ENCODE data around the gene CCNT2.
A peak's percentile ranks its signal among the peaks of the same experiment; 100 is the strongest.
"Not testable (repeated sequence)": the region's sequence is repeated elsewhere in the genome, so short reads cannot be mapped to it uniquely, and the experiment has no call there.

The CCNT2 gene

DNA sequence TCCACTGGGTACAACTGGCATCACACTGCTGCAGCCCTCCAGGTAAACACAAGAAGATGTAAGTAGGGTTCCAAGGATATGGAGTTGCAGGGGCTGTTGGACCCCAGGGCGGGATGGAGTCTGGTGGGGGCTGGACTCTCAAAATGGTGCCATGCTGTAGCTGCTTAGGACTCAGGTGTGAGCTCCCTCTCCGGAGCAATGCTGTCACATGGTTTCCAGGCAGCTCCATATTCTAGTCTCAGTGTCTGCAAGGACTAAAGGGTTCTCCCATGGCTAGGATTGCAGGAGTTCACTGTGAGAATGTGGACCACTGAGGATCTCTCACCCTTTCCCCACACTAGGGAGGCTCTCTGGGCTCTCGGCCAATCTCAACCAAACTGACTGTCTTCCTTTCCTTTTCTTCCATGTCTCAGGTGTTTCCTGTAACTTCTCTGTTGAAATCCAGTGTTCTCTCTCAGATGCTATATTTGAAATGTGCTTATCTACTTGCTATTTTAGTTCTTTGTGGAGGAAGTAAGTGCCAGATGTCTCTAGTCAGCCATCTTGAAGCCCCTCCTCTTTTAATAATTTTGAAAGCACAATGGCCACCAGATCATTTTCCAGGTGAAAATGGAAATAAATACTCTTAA, 57.6 kb downstream of the CCNT2 start:
- no peak for DNase-seq

DNA sequence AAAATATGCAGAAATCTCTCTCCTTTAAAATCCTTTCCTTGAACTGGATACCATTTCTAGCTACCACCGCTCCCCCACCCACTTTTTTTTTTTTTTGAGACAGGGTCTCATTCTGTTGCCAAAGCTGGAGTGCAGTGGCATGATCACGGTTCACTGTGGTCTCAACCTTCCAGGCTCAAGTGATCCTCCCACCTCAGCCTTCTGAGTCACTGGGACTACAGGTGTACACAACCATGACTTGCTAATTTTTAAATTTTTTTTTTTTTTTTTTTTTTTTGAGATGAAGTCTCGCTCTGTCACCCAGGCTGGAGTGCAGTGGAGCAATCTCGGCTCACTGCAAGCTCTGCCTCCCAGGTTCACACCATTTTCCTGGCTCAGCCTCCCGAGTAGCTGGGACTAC, 58.5 kb downstream of the CCNT2 start:
- DNase-seq = not testable (repeated sequence)

DNA sequence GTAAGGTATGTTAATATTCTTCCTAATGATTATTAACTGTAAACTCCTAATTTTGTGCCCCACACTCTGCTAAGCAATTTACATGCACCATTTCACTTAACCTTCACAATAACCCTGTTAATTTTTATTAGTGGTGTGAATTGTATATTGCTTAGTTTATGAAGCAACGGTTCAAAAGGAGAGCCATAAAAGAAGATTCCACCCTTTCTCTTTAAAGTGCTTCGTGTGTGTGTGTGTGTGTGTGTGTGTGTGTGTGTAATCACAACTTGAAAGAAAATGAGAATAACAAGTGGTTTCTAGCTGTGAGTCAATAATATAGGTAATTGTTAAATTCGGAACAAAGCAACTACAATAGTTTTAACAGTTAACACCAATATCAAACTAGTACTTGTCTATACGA, 60.6 kb downstream of the CCNT2 start:
- DNase-seq = no peak

DNA sequence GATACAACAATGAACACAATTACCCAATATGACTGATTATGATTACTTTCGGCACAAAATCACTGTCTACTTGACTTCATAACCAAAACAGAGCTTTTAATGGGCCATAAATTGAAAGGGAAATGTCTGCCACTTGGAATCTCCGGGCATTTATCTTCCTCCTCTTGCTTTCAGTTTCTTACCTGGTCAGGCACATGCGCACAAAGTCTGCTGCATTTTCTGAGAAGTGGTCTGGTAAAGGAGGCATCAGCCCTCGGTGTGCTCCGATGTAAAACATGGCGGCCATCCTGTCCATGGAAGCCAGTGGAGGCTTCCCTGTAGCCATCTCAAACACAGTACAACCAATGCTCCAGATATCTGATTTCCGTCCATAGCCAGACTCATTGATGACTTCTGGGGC, 62.0 kb downstream of the CCNT2 start:
- DNase-seq = no peak

DNA sequence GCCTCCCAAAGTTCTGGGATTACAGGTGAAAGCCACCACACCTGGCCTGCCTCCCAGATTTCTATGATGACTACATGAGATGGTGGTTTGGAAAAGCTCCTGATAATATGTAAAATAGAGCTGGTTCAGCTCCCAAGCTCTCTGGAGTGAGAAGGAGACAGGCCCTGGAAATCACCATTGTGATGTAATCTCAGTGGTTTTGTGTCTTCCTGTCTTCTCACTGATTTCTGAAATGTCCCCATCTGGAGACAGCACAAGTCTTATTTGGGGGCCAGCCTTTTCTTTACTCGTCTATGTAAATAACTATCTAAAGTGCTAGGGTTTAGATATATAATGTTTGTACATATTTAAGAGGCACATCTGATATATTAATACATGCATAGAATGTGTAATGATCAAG, 64.0 kb downstream of the CCNT2 start:
- no peak for DNase-seq

DNA sequence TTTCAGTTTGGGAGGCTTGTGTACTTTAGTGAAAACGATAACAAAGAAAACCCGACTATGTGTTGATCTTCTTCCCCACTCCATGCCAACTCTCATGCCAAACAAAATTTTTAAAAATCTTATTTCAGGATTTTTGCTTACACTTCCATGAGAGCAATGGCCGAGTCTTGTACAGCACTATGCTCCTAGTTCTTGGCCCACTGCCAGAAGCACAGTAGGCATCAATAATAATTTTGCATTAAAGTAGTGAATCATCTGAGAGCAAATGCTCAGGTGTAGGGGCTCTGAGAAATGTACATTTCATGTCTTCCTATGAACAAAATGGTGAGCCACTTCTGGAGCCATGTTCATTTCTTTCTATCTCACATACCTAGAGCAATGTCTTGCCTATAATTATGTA, 66.4 kb downstream of the CCNT2 start:
- DNase-seq = no peak

DNA sequence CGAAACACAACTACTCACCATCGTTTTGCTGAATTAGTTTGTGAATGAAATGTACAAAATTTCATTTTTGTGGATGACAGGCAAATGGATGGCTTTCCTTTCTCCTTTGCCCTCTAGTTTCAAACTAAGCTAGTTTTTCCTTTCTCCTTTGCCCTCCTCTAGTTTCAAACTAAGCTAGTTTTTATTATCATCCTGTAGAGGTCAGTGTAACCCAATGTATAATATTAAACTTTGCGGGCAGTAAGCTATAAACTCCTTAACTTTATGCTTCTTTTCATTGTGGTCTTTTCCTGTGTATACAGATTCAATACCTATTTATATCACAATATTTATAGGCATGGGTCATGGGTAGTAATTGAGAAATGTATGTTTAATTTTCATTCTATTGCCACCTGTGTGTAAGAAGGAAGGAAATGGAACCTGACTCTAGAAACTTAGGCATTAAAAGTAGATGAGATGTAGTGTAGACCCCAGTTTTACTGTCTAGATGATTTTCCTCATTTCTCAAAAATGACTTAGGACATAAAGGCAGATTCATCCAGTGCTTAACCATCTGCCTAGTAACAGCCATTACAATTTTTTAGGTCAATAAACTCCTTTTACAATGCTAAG, 70.5 kb downstream of the CCNT2 start:
- peak; percentile 35 for DNase-seq

DNA sequence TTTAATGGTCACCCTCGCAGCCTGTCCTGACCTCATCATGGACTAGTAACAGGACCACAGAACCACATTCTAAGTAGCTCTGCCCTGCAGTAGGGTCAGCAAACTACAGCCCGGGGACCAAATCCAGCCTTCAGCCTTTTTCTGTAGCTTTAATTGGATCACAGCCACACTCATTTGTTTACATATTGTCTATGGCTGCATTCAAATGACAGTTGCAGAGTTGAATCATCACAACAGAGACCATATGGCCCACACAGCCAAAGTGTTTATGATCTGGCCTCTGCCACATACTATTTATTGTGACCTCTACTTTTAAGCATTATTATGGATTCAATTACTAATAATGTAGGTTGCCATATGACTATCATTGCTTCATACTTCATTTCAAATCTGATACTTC, 80.9 kb downstream of the CCNT2 start:
- DNase-seq = no peak

DNA sequence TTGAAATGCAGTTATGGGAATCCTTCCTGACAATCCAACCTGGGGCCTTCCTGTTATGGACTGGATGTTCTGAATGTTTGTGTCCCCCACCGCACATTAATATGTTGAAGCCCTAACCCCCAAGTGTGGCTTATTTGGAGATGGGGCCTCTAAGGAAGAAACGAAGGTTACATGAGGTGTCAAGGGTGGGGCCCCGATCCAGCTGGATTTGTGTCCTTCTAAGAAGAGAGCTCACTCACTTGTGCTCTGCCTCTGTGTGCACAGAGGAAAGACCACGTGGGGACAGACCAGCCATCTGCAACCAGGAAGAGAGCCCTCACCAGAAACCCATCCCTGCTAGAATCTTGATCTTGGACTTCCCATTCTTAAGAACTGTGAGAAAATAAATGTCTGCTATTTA, 84.2 kb downstream of the CCNT2 start:
- no peak for DNase-seq

DNA sequence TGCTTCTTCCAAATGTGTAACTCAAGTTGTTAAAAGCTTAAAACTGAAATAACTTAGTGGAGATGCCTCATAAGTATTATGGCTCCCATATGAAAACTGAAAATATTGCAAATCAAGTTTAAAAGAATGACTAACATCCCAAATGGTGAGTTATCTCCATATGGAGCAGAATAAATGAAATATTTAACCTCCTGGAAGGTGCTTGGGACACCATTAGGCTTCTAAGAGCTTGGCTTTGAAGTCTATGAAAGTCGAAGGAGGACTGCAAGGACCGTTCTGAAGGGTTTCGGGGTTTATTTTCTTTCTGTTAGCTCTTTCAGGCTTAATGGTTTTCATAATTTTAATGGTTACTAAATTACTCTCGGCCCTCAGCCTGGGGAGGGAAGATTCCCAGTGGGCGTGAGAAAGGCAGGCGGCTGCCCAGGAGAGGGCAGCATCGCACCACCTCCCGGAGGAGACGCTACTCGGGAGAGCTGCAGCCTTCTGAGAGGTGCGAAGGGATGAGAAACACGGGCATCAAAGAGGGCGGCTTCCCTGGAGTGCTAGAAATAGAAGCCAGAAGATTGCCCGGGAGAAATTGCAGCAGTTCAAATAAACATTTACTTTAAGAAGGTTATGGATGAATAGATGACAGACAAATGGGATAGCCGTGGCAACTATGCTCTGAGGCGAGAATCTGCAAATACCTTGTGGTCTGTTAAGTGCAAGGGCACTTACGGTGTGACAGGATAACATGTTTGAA, 85.6 kb downstream of the CCNT2 start:
- peak; percentile 67 for DNase-seq

DNA sequence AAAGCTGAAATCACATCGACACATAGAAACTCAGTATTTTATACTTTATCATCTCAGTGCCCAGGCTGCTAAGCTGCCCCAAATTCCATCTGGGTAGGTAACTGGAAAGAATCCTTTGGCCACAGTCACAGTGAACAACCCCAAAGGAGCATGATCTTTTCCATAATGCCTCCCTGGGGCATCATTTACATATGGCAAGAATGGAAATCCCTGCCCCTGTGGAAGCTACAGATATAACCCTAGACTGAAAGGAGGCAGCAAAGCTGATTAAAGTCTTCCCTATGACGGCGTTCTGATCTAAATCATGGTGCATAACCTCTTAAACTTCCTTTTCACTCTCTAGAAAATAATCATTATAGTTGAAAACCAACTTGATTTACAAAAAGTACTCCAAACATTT, 87.1 kb downstream of the CCNT2 start:
- no peak for DNase-seq

All from CD4-positive, alpha-beta T cell treated with Interleukin-21 for 1 hour (primary cell).